Effector CD4-positive, alpha-beta T cell (primary cell): ENCODE measurements around the gene OPCML.

Experiments
- DNase-seq: peaks from one replicate; pipeline ENCODE4 v3.0.0-alpha.2; 2020

The OPCML gene

DNA sequence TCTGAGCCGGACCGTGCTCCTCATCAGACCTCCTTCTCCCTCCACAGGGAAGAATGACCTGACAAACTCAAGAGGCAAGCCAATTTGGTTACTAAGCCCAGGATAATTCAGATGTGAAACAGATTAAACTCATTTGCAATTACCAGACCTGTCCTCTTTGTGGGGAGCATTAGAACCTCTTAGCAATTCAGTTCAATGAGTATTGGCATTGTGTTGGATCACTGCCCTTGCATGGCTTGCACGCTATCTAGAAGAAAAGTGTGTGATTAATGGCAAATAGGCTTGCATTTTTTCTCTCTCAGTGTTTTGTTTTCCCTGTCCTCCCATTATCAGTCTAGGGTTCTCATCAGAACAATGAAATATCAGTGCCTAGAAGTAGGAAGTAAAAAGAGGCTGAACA is 365.6 kb downstream of the OPCML start:
- DNase-seq = no peak

DNA sequence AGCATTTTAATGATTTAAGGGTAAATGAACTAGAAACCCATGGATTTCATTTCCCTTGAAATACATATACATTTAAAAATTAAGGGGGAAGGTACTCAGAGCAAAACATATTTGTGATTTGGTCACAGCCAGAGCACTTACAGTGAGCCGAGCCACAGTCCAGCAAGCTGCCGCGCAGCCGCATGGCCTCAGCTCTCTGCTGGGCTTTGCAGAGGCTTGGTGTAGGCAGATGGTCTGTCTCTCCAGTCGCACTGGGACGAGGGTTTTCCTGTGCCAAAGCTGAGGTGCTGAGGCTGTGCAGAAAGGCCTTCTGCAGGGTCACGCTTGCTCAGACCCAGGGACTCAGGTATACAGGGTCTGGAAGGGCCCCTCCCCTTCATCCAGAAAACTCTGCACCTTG is 367.3 kb downstream of the OPCML start:
- DNase-seq = no peak

DNA sequence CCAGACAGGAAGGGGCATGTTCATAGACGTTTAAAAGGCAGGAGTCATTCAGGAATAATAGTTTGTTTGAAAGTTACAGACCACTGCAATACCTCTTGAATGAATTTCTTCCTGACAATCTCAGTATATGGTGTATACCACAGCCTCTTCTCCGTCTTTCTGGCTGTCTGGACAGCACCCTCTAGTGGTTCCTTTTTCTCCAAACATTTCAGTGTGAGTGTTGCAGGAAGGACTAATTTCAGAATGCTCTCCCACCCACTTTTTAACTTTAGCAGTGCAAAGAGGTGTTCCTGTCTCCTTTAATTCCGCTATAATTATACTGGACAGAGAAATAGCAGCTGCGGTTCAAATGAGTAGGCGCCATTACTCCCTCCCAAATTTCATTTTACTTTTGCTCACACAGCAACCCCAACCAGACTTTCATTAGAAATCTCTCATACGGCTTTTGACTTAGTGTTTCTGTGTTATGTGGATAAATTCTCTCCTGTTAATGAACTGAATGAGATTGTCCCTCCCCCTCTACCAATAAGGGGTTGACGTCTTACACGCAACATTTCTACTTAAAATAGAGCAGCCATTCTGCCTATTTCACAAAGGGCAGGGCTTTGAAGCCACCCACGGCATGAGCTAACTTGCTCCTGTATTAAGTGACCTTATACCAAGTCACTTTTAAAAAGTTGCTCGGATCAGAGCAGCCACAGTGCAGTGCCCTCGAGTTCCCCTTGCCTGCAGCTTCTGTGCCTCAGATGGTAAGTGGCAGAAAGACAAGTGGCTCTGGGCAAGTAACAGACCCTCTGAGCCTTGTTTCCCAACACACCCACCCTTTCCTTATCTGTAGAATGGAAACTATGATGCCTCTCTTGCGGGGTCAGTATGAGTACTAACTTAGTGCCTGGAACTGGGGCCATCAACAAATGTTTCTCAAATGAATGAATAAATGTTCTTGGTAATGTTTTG is 368.6 kb downstream of the OPCML start:
- no peak for DNase-seq

DNA sequence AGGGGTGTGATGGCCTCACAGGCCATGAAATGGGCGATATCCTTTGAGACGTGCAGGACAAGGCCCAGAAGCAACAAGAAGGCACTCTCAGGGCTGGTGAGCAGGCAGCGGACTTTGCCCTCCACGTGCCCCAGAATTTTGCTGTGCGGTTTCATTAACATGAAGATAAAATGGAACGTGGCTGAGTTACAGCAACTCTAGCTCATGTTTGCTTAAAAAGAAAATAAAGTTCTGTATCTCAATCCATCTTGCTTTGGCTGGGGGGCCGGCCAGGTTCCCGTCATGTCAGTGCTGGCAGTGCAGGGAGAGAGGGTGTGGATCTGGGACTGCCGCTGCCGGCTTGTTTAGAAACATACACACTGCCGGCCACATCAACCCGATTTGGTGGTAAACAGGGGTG is 370.1 kb downstream of the OPCML start:
- DNase-seq = no peak

DNA sequence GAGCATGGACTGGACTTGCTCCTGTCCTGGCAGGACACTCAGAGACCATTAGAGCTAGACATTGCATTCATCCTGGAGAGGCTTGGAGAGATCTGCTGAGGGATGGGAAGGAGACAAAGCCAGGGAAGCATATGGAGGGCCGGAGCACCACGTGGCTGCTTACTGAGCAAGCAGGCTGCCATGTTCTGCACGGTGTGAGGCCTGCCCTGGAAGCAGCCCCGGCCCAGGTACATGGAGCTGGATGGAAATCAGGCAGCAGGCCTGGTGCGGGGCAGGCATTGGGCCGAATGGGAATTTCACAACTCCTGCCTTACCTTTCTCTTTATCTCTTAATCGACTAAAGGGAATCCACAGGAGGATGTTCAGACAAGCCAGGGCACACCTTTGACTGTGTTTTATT is 371.5 kb downstream of the OPCML start:
- no peak for DNase-seq

DNA sequence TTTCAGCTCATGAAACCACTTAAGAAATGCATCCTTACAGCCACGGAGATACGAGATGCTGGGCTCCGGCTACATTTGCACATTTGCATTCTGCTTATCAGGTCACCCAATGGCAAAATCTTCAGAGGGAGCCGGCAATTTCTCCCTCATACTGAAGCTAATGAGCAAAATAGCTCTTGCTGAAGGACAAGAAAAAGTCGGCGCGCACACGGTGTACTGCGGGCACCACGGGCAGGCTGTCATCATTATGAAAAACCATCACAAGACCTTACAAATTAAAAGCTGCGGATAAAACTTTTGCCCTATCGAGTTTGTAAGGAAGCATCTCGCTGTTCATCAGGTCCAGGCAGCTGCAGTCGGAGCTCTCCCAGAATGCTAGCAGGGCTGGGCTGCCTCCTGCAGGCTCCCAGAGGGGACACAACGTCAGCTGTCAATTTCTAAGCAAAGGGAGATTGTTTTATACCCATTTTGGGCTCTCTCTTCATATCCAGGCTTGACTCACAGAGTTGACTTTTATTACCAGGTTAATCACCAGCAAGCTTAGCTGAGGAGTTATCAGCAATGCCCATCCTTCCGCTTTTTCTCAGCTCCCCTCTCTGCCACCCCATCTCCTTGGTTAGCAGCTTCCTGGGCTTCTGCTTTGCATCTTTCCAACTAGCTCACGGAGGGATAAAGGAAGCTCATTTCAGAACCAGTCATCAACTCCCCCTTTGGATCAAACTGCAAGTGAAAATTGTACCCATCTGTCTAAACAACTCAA is 375.1 kb downstream of the OPCML start:
- DNase-seq = no peak

DNA sequence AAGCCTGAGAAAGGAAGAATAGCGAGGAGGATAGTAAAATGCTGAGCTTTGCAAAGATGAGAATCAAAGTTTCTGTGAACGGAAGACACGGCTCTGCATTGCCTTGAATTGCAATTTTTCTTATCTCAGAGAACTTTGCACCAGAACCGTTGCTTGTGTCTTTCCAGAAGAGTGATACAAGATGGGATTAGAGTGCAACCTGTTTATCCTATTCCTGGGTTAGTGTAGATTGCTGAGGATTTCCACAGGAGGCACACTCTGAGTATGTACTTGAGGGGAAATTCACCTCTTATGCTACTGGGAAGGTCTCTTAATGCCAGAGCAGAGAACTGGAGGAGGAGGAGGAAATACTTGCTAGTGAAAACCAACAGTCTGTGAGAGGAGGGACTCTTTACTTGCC is 377.5 kb downstream of the OPCML start:
- DNase-seq = no peak

DNA sequence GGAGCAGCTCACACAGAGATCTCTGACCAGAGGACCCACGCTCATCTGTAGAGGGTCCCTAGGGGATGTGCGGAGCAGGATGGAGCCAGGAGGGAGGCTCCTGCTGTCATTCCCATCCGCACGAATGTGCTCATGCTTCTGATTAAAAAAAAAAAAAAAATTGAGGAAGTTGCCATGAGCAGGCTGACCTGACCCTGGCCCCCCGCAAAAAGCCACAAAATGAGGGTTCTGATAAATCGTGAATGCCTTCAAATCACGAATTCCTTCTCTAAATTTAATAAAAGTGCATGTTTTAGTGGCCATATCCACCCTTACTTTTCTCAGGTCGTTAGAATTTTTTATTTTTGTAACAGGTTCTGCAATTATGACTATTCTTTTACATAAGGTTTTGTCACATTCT is 378.2 kb downstream of the OPCML start:
- DNase-seq = no peak

DNA sequence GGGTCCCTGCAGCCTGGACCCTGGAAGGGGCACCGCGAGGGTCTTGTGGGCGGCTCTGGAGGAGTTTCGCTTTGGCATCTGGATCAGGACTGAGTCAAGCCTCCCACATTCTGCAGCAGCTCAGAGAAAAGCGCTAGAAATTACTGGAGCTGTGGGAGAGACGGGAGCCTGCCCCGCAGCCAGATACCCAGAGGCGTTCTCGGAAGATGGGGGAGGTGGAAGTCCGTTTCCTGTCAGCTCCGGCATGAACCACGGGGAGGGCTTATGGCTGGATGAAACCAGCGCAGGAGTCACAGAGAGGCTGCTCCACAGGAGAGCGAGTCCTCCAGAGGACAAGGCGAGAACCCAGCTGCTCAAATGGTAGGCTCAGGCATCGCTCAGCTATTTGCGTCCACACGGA is 379.3 kb downstream of the OPCML start:
- DNase-seq = no peak

DNA sequence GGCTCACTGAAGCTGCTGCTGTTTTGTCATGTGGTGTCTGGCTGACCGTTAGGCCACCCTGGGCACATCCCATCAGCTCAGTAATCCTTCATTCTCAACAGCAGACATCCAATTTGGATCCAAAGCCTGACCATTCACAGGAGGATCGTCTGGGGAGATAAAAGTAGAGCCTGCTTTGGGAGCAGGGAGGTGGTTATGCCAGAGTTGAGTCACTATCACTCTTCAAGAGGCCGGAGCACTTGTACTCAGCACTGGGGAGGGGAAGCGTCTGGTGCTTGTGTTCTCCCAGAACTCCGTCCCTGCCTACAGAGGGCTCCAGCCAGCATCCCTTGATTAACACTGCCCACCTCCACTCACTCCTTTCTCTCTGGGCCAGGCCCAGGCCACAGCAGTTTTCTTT is 382.6 kb downstream of the OPCML start:
- DNase-seq = no peak

DNA sequence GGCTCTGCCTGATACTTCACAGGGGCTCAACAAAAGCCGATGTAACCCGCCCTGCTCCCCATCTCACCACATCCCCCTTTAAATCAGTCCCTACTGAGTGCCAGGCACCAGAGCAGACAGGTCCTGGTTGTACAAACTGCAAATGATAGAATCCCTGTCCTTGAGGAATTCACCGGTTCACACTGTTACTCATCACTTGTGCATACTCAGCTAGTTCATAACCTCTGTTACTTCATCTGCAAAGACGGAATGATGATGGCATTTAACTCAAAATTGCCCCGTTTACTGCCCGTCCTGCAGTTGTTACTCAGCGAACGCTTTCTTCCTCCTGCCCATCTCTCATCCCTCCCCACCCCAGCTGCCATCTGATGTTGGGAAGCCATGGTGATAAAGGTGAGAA is 384.7 kb downstream of the OPCML start:
- no peak for DNase-seq

DNA sequence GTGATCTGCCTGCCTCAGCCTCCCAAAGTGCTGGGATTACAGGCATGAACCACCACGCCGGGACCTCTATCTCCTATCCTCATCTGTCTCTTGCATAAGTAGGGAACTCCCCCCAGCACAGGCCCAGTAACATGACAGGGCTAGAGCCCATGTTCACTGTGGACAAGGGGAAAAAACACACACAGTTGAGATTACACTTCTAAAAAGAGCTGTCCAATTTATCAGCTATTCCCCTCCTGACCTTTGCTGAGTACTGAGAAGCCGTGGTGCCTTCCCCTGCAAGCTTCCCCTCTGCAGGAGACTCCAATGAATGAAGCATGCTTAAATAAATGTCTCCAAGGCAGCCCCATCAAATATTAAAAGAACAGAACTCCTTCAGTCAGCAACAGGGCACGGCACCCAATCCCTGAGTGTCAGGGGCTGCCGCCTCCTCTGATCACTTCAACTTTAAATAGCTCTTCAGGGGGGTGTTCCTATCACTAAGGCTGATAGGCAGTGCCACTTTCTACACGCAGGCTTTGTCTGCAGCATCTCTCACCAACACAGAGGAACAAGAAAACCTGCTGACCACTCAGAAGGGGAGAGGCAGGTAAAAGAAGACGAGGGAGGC is 385.5 kb downstream of the OPCML start:
- no peak for DNase-seq

DNA sequence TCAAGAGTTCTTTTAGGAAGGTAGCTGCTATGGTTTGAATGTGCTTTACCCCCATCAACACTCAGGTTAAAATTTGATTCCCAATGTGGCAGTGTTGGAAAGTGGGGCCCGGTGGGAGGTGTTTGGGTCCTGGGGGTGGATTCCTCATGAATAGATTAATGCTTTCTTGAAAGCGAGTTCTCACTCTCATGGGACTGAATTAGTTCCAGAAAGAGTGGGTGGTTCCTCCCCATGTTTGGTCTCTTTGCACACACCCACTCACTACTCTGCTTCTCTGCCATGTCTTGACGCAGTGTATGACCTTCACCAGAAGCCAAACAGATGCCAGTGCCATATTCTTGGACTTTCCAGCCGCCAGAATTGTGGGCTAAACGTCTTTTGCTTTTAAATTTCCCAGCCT is 394.4 kb downstream of the OPCML start:
- no peak for DNase-seq

DNA sequence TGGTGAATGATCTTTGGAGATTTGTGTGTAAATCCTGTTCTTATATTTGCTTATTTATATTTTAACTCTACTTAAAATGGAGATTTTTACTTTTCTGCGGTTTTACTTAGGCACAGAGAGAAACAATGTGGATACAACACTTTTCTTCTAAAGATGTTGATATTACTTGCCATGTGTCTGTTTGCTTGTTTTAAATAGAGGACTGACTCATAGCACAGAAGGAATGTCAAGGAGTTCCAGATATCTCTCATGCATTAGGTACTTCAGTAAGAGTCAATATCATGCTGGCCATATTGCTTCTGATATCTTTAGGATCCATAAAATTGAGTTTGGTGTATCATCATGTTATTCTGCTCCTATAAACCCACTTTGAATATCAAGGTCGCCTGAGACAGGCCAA is 395.0 kb downstream of the OPCML start:
- no peak for DNase-seq

DNA sequence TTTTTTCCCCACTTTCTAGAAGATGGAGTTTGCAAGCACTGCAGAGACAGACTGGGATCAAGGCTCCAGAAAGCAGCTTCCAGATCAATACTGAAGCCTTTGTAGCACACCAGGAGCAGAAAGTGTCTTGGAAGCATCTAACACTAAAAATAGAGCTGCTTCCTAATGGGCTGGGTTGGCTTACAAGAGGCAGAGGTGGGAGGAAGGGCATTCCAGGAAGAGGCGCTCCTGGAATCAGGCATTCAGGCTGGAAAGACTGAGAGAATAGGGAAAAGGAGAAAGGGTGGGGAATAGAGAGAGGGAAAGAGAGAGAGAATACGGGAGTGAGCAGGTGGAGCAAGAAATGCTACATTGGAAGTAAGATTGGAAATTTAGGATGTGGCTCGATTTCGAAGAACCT is 395.9 kb downstream of the OPCML start:
- DNase-seq = no peak

DNA sequence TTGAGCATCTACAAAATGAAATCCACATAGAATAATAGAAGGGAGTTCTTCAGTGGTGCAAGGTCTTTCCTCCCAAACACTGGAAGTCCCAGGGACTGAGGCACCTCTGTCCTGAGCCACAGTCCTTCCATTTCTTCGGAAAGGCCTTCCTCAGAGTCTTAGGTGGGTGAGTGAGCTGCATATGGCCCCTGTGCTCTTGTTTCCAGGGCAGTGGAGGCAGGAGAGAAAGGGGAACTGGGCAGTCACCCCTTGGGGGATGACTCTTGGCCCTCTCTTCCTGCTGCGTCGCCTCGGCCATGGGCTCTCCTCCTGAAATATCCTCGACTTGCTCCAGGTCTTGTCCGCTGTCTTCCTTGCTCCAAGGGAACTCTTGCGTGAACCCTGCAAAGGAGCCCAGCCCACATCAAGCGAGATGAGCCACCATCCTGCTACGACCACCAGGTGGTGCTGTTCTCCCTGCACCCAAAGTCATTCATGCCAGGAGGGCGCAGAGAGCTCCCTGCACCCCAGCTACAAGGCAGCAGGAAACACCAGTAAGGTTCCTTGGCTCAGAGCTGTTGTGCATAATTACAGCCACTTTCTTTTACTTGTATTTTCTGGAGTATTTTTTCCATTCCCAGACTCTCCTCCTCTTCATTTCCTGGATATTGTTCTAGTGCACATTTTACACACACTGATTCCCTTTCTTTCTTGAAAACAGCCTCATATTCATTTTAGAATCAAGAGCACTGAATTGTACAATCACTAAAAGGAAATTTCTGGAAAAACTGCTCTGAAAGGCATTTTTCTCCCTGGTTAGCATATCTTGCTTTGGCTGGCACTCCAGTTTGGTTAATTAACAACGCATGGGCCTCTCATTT is 397.8 kb downstream of the OPCML start:
- peak; percentile 3 for DNase-seq

DNA sequence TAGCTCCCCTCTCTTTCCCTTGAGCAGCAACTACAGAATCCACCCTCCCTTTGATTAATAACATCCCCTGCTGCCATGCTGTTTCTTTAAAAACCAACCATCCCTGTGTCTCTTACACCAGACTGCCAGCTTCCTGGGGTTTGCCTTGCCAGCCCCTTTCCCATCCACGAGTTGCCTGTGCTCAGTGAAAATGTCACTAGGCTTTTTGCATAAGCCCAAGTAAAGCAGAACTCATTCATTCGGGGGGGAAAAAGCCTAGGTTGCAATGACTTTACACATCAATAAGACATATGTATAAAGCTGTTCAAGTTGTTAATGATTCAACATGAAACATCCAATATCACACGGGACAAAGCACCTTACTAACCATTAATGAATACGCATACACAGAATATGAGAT is 398.7 kb downstream of the OPCML start:
- DNase-seq = no peak

DNA sequence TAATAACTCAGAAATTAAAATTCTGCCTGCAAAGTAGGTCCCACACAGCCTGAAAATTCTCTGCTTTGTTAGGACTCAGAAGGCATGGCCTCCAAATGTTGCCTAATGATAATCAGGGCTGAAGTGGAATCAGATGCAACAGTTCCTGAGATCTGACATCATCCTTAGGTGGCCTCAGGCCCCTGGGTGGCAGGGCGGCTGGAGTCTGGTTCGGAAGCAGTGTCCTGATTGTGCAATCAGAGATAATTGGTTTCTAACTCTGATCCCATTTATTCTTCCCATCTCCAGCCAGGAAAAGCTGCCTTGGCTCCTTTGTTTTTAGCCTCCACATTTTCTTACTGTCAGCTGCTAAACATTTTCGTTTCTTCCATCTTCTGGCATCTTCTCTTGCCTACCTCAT is 399.3 kb downstream of the OPCML start:
- no peak for DNase-seq

DNA sequence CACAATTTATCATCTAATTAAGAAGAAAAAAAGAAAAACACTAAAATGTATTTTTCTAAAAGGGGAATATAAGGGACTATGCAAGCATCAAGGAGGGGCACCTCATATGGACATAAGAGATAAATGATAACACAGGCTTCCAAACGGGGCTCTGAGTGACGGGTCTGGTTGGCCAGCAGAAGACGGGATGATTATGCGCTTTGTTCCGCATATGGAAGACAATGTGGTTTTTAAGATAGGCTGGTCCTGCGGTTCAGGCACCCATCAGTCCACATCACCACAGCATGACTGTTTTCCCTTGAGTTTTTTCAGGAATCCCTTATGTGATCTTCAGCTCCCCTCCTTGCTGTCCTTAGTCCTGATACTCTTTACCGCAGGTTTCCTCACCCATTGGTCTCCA is 404.6 kb downstream of the OPCML start:
- DNase-seq = no peak

DNA sequence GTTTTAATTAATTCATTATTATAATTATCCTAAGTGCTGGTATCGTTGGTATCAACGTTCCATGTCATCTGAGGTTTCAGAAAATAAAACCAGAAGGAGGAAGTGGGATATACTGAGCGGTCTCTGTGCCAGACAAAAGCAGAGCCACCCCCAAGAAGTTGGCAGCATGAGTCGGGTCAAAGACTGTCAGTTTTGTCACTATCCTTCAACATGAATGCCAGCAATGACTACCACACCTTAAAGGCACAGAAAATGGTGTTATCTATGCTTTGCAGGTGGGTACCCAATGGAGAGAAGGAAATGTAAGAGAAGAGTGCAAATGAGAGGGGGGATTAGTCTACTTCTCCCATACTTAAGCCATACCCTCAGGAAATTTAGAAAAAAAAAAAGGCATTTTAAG is 408.5 kb downstream of the OPCML start:
- no peak for DNase-seq

DNA sequence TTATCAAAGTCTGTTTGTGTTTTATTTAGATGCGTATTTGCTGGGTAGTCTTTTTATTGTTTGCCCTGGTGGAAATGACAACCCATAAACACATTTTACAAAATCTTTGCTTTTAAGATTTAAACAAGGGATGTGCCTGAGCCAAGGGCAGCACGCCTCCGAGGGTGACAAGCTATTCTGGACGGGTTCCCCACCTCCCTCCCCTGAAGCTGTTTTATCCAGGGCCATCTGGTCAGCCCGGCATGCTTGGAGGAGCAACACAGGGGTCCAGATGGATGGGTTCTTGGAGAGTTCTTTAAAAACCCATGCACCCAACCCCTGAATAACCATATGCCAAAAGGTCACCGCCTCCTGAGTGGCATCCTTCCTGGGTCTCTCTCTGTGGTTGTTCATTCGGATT is 408.9 kb downstream of the OPCML start:
- DNase-seq = no peak

DNA sequence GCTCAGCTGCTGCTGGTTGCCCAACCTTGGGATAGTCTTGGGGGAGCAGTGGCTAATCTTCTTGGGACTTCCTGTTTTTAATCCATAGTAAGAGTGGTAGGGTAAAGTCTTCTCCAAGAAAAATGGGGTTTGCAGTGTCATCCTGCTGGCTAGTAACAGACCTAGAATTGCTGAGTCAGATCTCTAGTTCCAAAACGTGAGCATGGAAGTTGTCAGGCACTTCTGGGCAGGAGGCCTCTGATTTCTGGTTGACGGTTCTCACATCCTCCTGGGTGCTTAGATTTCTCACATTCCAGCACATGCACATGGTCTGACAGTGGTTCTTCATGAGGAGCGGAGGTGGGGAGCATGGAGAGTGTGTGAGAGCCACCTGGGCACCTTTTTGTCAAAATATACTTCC is 410.0 kb downstream of the OPCML start:
- no peak for DNase-seq
